ENCODE data around the gene SAAL1. TPM values are rescaled to one million over a fixed set of nuclear protein-coding genes. Genes with fewer than 3 reads are reported as not detected.

SAAL1 gene
- total RNA-seq, 2 donors from 2014 or later: 14.8 to 45.8 TPM

- WGBS, 2 donors: 75 to 76% methylated on average over 2 of the region's 2 CpGs
- no peak overlapping the region for H3K4me3 ChIP-seq
- intact Hi-C loops (cut with DNase I): no loop called here
- TF ChIP-seq POLR2A (IDR thresholded peaks at IDR 0.05) (no peak), CTCF (IDR thresholded peaks at IDR 0.05) (no peak)
- H3K36me3 ChIP-seq (replicated peaks in 1 of 2; ENCODE audit: insufficient read depth in 1 of 2, low read depth in 2 of 2): peaks cover 0 to 2% of the 10 kb centered on the region in 2 donors
- H3K27ac ChIP-seq: no peak overlapping the region
- no peaks in the 10 kb centered on the region for H3K9me3 ChIP-seq
- no peak for ATAC-seq
- H3K27me3 ChIP-seq: no peaks in the 10 kb centered on the region
- DNase-seq: no peak
- no peaks in the 10 kb centered on the region for H3K4me1 ChIP-seq
Observed at GRCh38 chr11:18078909-18079308, 27.0 kb downstream of the SAAL1 start.

- ATAC-seq (no peak), DNase-seq (no peak)
- intact Hi-C loops (cut with DNase I): no loop called here
- Histone ChIP-seq H3K4me1 (no peaks in the 10 kb centered on the region), H3K27ac (no peak overlapping the region), H3K36me3 (replicated peaks in 1 of 2; ENCODE audit: insufficient read depth in 1 of 2, low read depth in 2 of 2) (no peaks in the 10 kb centered on the region), H3K4me3 (no peak overlapping the region), H3K27me3 (no peaks in the 10 kb centered on the region), H3K9me3 (no peaks in the 10 kb centered on the region)
- 80 to 83% methylated on average over 3 of the region's 3 CpGs for WGBS, 2 donors
- TF ChIP-seq POLR2A (IDR thresholded peaks at IDR 0.05): no peak
- TF ChIP-seq CTCF (IDR thresholded peaks at IDR 0.05): no peak
Observed at GRCh38 chr11:18075444-18075843, 30.4 kb downstream of the SAAL1 start.

GRCh38 chr11:18071098-18071705, 34.7 kb downstream of the SAAL1 start:
- H3K27ac ChIP-seq: no peak overlapping the region
- 85 to 88% methylated on average over 4 of the region's 4 CpGs for WGBS, 2 donors
- no peak overlapping the region for H3K4me3 ChIP-seq
- peak in 1 of 4 donors; percentile 3 for DNase-seq
- H3K9me3 ChIP-seq: no peaks in the 10 kb centered on the region
- TF ChIP-seq POLR2A (IDR thresholded peaks at IDR 0.05) (no peak), CTCF (IDR thresholded peaks at IDR 0.05) (no peak)
- H3K27me3 ChIP-seq: no peaks in the 10 kb centered on the region
- H3K36me3 ChIP-seq (replicated peaks in 1 of 2; ENCODE audit: insufficient read depth in 1 of 2, low read depth in 2 of 2): no peaks in the 10 kb centered on the region
- H3K4me1 ChIP-seq: no peaks in the 10 kb centered on the region
- no peak for ATAC-seq
- intact Hi-C loops (cut with DNase I): no loop called here

GRCh38 chr11:18067372-18067771, 38.5 kb downstream of the SAAL1 start:
- no peak for ATAC-seq
- Histone ChIP-seq H3K9me3 (no peaks in the 10 kb centered on the region), H3K4me3 (no peak overlapping the region), H3K4me1 (peaks cover 27% of the 10 kb centered on the region), H3K27me3 (no peaks in the 10 kb centered on the region), H3K27ac (no peak overlapping the region), H3K36me3 (replicated peaks in 1 of 2; ENCODE audit: insufficient read depth in 1 of 2, low read depth in 2 of 2) (no peaks in the 10 kb centered on the region)
- DNase-seq: no peak
- TF ChIP-seq CTCF (IDR thresholded peaks at IDR 0.05) (no peak), POLR2A (IDR thresholded peaks at IDR 0.05) (no peak)
- WGBS, 2 donors: 95 to 97% methylated on average over 2 of the region's 2 CpGs
- intact Hi-C loops (cut with DNase I): no loop called here

GRCh38 chr11:18066626-18067025, 39.3 kb downstream of the SAAL1 start:
- Histone ChIP-seq H3K4me3 (no peak overlapping the region), H3K9me3 (no peaks in the 10 kb centered on the region), H3K27ac (no peak overlapping the region), H3K36me3 (replicated peaks in 1 of 2; ENCODE audit: insufficient read depth in 1 of 2, low read depth in 2 of 2) (no peaks in the 10 kb centered on the region), H3K27me3 (no peaks in the 10 kb centered on the region), H3K4me1 (peaks cover 27% of the 10 kb centered on the region)
- 89 to 95% methylated on average over 2 of the region's 2 CpGs for WGBS, 2 donors
- ATAC-seq (no peak), DNase-seq (no peak)
- intact Hi-C loops (cut with DNase I): no loop called here
- TF ChIP-seq POLR2A (IDR thresholded peaks at IDR 0.05) (no peak), CTCF (IDR thresholded peaks at IDR 0.05) (no peak)

Data from body of pancreas (tissue), 4 donors.